ENCODE results near the gene MIPEP. TPM values are rescaled to one million over a fixed set of nuclear protein-coding genes. Genes with fewer than 3 reads are reported as not detected.
"Not testable (repeated sequence)": the region's sequence is repeated elsewhere in the genome, so short reads cannot be mapped to it uniquely, and the experiment has no call there.

MIPEP gene
- total and polyA plus RNA-seq, 10 of the 15 experiments (the other 5 are each of a cell fraction or from before 2014, with no cell fraction given) = 15.6 to 56.2 (median 29.8) TPM

DNA sequence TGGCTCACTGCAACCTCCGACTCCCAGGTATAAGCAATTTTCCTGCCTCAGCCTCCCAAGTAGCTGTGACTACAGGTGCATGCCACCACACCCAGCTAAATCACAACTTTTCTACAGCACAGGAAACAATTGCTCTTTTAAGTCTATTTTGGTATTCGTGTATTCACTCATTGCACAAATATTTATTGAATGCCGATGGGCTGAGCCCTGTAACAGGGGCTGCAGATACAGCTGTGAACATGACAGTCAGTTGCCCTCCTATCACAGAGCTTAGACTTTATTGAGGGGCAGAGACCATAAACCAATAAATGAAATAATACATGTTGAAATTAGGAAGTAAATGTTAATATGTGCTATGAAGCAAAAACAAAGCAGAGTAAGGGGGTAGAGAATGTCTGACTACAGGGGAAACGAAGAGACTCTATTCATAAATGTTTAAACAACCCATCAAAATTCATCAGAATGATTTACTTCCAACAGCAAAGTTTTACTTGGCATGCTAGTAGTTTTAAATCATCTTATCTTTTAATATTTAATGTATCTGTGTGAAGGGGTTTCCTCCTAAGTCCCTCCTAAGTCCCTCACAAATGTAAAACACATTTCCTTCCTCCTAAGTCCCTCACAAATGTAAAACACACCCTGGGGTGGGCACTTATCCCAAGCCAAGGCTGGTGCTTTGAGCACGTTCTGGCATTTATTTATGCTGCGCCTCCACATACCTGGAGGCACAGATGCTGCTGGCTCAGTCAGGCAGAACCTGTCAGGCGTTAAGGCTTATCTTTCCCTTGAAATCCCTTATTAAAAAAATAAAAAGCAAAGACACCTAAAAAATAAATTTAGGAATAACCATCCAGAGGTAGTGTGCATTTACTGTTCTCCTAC is 140.8 kb downstream of the MIPEP start:
- intact Hi-C loops (cut with micrococcal nuclease; ENCODE audit: unreplicated experiment) = no loop called here
- H3K27me3 ChIP-seq (replicated peaks in 1 of 2; ENCODE audit: control insufficient read depth in 2 of 2, insufficient read depth in 2 of 2, low read length in 1 of 2) = no peaks in the 10 kb centered on the region

DNA sequence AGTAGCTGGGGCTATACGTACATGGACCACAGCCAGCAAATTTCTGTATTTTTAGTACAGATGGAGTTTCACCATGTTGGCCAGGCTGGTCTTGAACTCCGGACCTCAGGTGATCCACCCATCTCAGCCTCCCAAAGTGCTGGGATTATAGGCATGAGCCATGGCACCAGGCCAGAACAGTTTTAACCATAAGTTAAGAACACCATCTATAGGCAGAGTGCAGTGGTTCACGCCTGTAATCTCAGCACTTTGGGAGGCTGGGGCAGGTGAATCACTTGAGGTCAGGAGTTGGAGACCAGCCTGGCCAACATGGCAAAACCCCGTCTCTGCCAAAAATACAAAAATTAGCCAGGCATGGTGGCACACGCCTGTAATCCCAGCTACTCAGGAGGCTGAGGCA is 143.1 kb downstream of the MIPEP start:
- H3K27ac ChIP-seq (ENCODE audit: control insufficient read depth, insufficient read depth); in situ Hi-C loops (cut with MboI); BruUV-seq (replicated peaks); H3K36me3 ChIP-seq (ENCODE audit: control insufficient read depth in 2 of 2, insufficient read depth in 2 of 2, low read length in 1 of 2); H3K9me3 ChIP-seq (replicated peaks; ENCODE audit: control insufficient read depth, insufficient read depth, low read length); intact Hi-C loops (cut with micrococcal nuclease; ENCODE audit: unreplicated experiment); RAD21 ChIA-PET (ENCODE audit: unreplicated experiment); H3K79me2 ChIP-seq (ENCODE audit: control insufficient read depth, insufficient read depth, low read length); POLR2A ChIA-PET; H3K4me2 ChIP-seq (ENCODE audit: control insufficient read depth, insufficient read depth); ATAC-seq; H3K27me3 ChIP-seq (replicated peaks in 1 of 2; ENCODE audit: control insufficient read depth in 2 of 2, insufficient read depth in 2 of 2, low read length in 1 of 2); H2AFZ ChIP-seq (ENCODE audit: control insufficient read depth, low read depth, low read length); FAIRE-seq; H4K20me1 ChIP-seq (ENCODE audit: control insufficient read depth, insufficient read depth); H3K4me3 ChIP-seq; H3K9ac ChIP-seq (ENCODE audit: control insufficient read depth, insufficient read depth, low read length); DNase-seq (ENCODE audit: low read depth, low spot score): not testable (repeated sequence)
- ChIA-PET SMC1A (ENCODE audit: uncharacterized antibody, unreplicated experiment) (interaction anchor here (0.6 kb wide), 1 partner anchor 125 kb away, joined by 3 read pairs; no protein-coding TSS in a partner anchor), CTCF (interaction anchor here (0.7 kb wide), 1 partner anchor 99 kb away, joined by 3 read pairs; no protein-coding TSS in a partner anchor)
- H3K4me1 ChIP-seq (ENCODE audit: control insufficient read depth, insufficient read depth, low read length) = peaks cover 17% of the 10 kb centered on the region
- 99% methylated on average over 5 of the region's 5 CpGs for WGBS (ENCODE audit: insufficient coverage, insufficient replicate concordance, low lambda C conversion rate, missing lambda C conversion rate)

More for the DNA sequence above, 140.8 kb downstream of the MIPEP start:
- no peaks in the 10 kb centered on the region for H3K36me3 ChIP-seq (ENCODE audit: control insufficient read depth in 2 of 2, insufficient read depth in 2 of 2, low read length in 1 of 2)
- no TSS peak for BruUV-seq (replicated peaks)
- H4K20me1 ChIP-seq (ENCODE audit: control insufficient read depth, insufficient read depth) = no peaks in the 10 kb centered on the region
- H3K9ac ChIP-seq (ENCODE audit: control insufficient read depth, insufficient read depth, low read length) = no peak overlapping the region
- H3K27ac ChIP-seq (ENCODE audit: control insufficient read depth, insufficient read depth) = no peak overlapping the region
- no peak for FAIRE-seq
- DNase-seq (ENCODE audit: low read depth, low spot score) = no peak
- in situ Hi-C loops (cut with MboI) = no loop called here
- ChIA-PET RAD21 (ENCODE audit: unreplicated experiment) (interaction anchor here (0.6 kb wide), 1 partner anchor 359 kb away, joined by 3 read pairs; no protein-coding TSS in a partner anchor), CTCF (interaction anchor here (1.2 to 3.5 kb wide), 2 partner anchors 7 to 120 kb away, joined by 4 to 15 read pairs; no protein-coding TSS in a partner anchor), POLR2A (interaction anchor here (0.6 kb wide), 1 partner anchor 288 kb away, joined by 3 read pairs; no protein-coding TSS in a partner anchor), SMC1A (ENCODE audit: uncharacterized antibody, unreplicated experiment) (interaction anchor here (0.6 to 3.1 kb wide), 4 partner anchors 19 to 108 kb away, joined by 3 to 11 read pairs (median 7); no protein-coding TSS in a partner anchor)
- H3K4me3 ChIP-seq = no peak overlapping the region
- H3K4me2 ChIP-seq (ENCODE audit: control insufficient read depth, insufficient read depth) = no peak overlapping the region
- WGBS (ENCODE audit: insufficient coverage, insufficient replicate concordance, low lambda C conversion rate, missing lambda C conversion rate) = 68% methylated on average over 7 of the region's 7 CpGs
- no peaks in the 10 kb centered on the region for H3K79me2 ChIP-seq (ENCODE audit: control insufficient read depth, insufficient read depth, low read length)
- peaks cover 37% of the 10 kb centered on the region for H3K4me1 ChIP-seq (ENCODE audit: control insufficient read depth, insufficient read depth, low read length)
- no peak for ATAC-seq
- no peak overlapping the region for H2AFZ ChIP-seq (ENCODE audit: control insufficient read depth, low read depth, low read length)
- H3K9me3 ChIP-seq (replicated peaks; ENCODE audit: control insufficient read depth, insufficient read depth, low read length) = no peaks in the 10 kb centered on the region
- TF ChIP-seq, protein P1, sequence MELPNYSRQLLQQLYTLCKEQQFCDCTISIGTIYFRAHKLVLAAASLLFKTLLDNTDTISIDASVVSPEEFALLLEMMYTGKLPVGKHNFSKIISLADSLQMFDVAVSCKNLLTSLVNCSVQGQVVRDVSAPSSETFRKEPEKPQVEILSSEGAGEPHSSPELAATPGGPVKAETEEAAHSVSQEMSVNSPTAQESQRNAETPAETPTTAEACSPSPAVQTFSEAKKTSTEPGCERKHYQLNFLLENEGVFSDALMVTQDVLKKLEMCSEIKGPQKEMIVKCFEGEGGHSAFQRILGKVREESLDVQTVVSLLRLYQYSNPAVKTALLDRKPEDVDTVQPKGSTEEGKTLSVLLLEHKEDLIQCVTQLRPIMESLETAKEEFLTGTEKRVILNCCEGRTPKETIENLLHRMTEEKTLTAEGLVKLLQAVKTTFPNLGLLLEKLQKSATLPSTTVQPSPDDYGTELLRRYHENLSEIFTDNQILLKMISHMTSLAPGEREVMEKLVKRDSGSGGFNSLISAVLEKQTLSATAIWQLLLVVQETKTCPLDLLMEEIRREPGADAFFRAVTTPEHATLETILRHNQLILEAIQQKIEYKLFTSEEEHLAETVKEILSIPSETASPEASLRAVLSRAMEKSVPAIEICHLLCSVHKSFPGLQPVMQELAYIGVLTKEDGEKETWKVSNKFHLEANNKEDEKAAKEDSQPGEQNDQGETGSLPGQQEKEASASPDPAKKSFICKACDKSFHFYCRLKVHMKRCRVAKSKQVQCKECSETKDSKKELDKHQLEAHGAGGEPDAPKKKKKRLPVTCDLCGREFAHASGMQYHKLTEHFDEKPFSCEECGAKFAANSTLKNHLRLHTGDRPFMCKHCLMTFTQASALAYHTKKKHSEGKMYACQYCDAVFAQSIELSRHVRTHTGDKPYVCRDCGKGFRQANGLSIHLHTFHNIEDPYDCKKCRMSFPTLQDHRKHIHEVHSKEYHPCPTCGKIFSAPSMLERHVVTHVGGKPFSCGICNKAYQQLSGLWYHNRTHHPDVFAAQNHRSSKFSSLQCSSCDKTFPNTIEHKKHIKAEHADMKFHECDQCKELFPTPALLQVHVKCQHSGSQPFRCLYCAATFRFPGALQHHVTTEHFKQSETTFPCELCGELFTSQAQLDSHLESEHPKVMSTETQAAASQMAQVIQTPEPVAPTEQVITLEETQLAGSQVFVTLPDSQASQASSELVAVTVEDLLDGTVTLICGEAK (IDR thresholded peaks at IDR 0.05; ENCODE audit: borderline replicate concordance) = no peak
- TF ChIP-seq FOS (IDR thresholded peaks at IDR 0.05; ENCODE audit: borderline replicate concordance, extremely low read depth, insufficient read length) (no peak), MTA3 (IDR thresholded peaks at IDR 0.05; ENCODE audit: borderline replicate concordance, low read length) (no peak), ZNF24 (IDR thresholded peaks at IDR 0.05) (no peak), STAT3 (IDR thresholded peaks at IDR 0.05; ENCODE audit: low read depth, low read length) (no peak)

Measured in GM12878 (cell line).